IMR-90 (cell line): ENCODE measurements around the gene PAFAH1B2. TPM values are rescaled to one million over a fixed set of nuclear protein-coding genes. Genes with fewer than 3 reads are reported as not detected.

Source experiments
- ATAC-seq: fragments of 200-7000 bp; cut with Tn5 transposase; 2 replicates; pipeline ENCODE4 v1.9.1; 2020; ENCODE audit warnings: low read depth, mild to moderate bottlenecking, moderate library complexity
- BruUV-seq: library from RNA; stranded (reverse); fragments of 400-500 nt; replicated peaks from 2 replicates; lab custom pipeline; 2021; lab: Mats Ljungman, UMichigan
- CTCF ChIA-PET: fragments of 300-600 bp; formaldehyde crosslinking; extraction: SDS; loops from one replicate; lab custom pipeline; 2021; ENCODE audit warnings: antibody characterized with exemption; lab: Yijun Ruan, JAX
- POLR2A ChIA-PET: fragments of 300-600 bp; sonication (Branson Sonifier 250); formaldehyde crosslinking; loops from one replicate; lab custom pipeline; 2022; ENCODE audit warnings: antibody characterized with exemption; ENCODE audit not compliant: unreplicated experiment; lab: Charles Lee
- DNase-seq: peaks from one replicate; pipeline ENCODE4 v3.0.0; 2013
- H2AFZ ChIP-seq: replicated peaks from 2 replicates; pipeline ENCODE3; 2013; ENCODE audit warnings: low read length, mild to moderate bottlenecking; ENCODE audit not compliant: poor library complexity
- H2AK5ac ChIP-seq: 2 replicates; pipeline ENCODE4 v1.6.1; 2013; ENCODE audit warnings: low read depth, low read length, inconsistent platforms
- H2AK9ac ChIP-seq: replicated peaks from 2 replicates; pipeline ENCODE3; 2013; ENCODE audit warnings: mild to moderate bottlenecking, low read depth, low read length, moderate library complexity; ENCODE audit not compliant: poor library complexity
- H2BK120ac ChIP-seq: 2 replicates; pipeline ENCODE4 v1.6.1; 2013; ENCODE audit warnings: low read depth, low read length, inconsistent platforms
- H2BK15ac ChIP-seq: 3 replicates; pipeline ENCODE4 v1.6.1; 2013; ENCODE audit warnings: low read depth, low read length, inconsistent platforms
- H2BK20ac ChIP-seq: 2 replicates; pipeline ENCODE4 v1.6.1; 2013; ENCODE audit warnings: low read depth, mild to moderate bottlenecking, inconsistent platforms, low read length, moderate library complexity
- H2BK5ac ChIP-seq: 2 replicates; pipeline ENCODE4 v1.6.1; 2013; ENCODE audit warnings: mild to moderate bottlenecking, low read depth, low read length, inconsistent platforms; ENCODE audit not compliant: poor library complexity, severe bottlenecking
- H3K14ac ChIP-seq: replicated peaks from 2 replicates; pipeline ENCODE4 v1.6.1; 2013; ENCODE audit warnings: low read depth, low read length, inconsistent platforms
- H3K18ac ChIP-seq: 2 replicates; pipeline ENCODE4 v1.6.1; 2013; ENCODE audit warnings: low read depth, low read length, control low read depth
- H3K23ac ChIP-seq: 2 replicates; pipeline ENCODE4 v1.6.1; 2013; ENCODE audit warnings: low read depth, low read length, inconsistent platforms
- H3K27ac ChIP-seq: 2 replicates; pipeline ENCODE4 v1.5.1; 2013; ENCODE audit warnings: mild to moderate bottlenecking, control low read depth, low read length; ENCODE audit not compliant: insufficient read depth
- H3K27me3 ChIP-seq: 2 replicates; pipeline ENCODE4 v1.6.1; 2013; ENCODE audit warnings: low read length; ENCODE audit not compliant: control insufficient read depth, insufficient read depth
- H3K36me3 ChIP-seq: 2 replicates; pipeline ENCODE4 v1.6.1; 2013; ENCODE audit warnings: low read length, mixed read lengths; ENCODE audit not compliant: control insufficient read depth, insufficient read depth
- H3K4ac ChIP-seq: 2 replicates; pipeline ENCODE4 v1.6.1; 2013; ENCODE audit warnings: low read depth, low read length, inconsistent platforms
- H3K4me1 ChIP-seq: 2 replicates; pipeline ENCODE4 v1.6.1; 2013; ENCODE audit warnings: low read length, mixed read lengths; ENCODE audit not compliant: control insufficient read depth, insufficient read depth
- H3K4me2 ChIP-seq: 2 replicates; pipeline ENCODE4 v1.6.1; 2013; ENCODE audit warnings: low read depth, mild to moderate bottlenecking, control low read depth, low read length, moderate library complexity
- H3K4me3 ChIP-seq: 2 replicates; pipeline ENCODE4 v1.5.1; 2013; ENCODE audit warnings: low read depth, mild to moderate bottlenecking, control low read depth, low read length, moderate library complexity; ENCODE audit not compliant: insufficient read depth
- H3K56ac ChIP-seq: 2 replicates; pipeline ENCODE4 v1.6.1; 2013; ENCODE audit warnings: low read length, inconsistent platforms; ENCODE audit not compliant: insufficient read depth; ENCODE audit errors: extremely low read depth
- H3K79me1 ChIP-seq, 2 experiments: 2 replicates each; pipeline ENCODE4 v1.6.1; 2013; ENCODE audit warnings: low read length in 2 of 2, inconsistent platforms in 1 of 2, low read depth in 1 of 2
- H3K9ac ChIP-seq: 2 replicates; pipeline ENCODE4 v1.6.1; 2013; ENCODE audit warnings: low read depth, low read length, control low read depth
- H3K9me1 ChIP-seq: 2 replicates; pipeline ENCODE4 v1.6.1; 2013; ENCODE audit warnings: low read length, inconsistent platforms; ENCODE audit not compliant: insufficient read depth
- H3K9me3 ChIP-seq: 2 replicates; pipeline ENCODE4 v1.6.1; 2013; ENCODE audit warnings: low read length; ENCODE audit not compliant: control insufficient read depth, insufficient read depth
- H4K20me1 ChIP-seq: 2 replicates; pipeline ENCODE4 v1.6.1; 2013; ENCODE audit warnings: low read length, inconsistent platforms; ENCODE audit not compliant: insufficient read depth
- H4K5ac ChIP-seq: 2 replicates; pipeline ENCODE4 v1.6.1; 2013; ENCODE audit warnings: mild to moderate bottlenecking, low read depth, low read length, control low read depth
- H4K8ac ChIP-seq, 2 experiments: 2 replicates each; pipeline ENCODE4 v1.6.1; 2013; ENCODE audit warnings: low read depth in 2 of 2, low read length in 2 of 2, control low read depth in 1 of 2, inconsistent platforms in 1 of 2
- H4K91ac ChIP-seq: 2 replicates; pipeline ENCODE4 v1.6.1; 2013; ENCODE audit warnings: low read depth, low read length, inconsistent platforms; ENCODE audit not compliant: insufficient read depth
- BHLHE40 ChIP-seq: fragments of 150-350 bp; IDR thresholded peaks from 2 replicates; pipeline ENCODE4 v1.6.1; 2016; ENCODE audit warnings: mild to moderate bottlenecking, low read depth, low read length
- CEBPB ChIP-seq: IDR thresholded peaks from 2 replicates; pipeline ENCODE4 v1.6.1; 2012; ENCODE audit warnings: low read depth, low read length, improper control_type of control experiment
- CHD1 ChIP-seq: IDR thresholded peaks from 2 replicates; pipeline ENCODE4 v1.6.1; 2012; ENCODE audit warnings: low read depth, low read length, improper control_type of control experiment
- FOS ChIP-seq: fragments of 150-350 bp; IDR thresholded peaks from 2 replicates; pipeline ENCODE4 v1.6.1; 2016; ENCODE audit warnings: low read depth, low read length
- MAFK ChIP-seq: IDR thresholded peaks from 2 replicates; pipeline ENCODE4 v1.6.1; 2012; ENCODE audit warnings: low read depth, low read length, improper control_type of control experiment
- MAZ ChIP-seq: IDR thresholded peaks from 2 replicates; pipeline ENCODE4 v1.6.1; 2012; ENCODE audit warnings: low read depth, mild to moderate bottlenecking, low read length, improper control_type of control experiment, moderate library complexity, borderline replicate concordance
- MXI1 ChIP-seq: IDR thresholded peaks from 2 replicates; pipeline ENCODE4 v1.6.1; 2012; ENCODE audit warnings: low read depth, mild to moderate bottlenecking, low read length, moderate library complexity, borderline replicate concordance
- NFE2L2 ChIP-seq: fragments of 150-350 bp; IDR thresholded peaks from 2 replicates; pipeline ENCODE4 v1.6.1; 2016; ENCODE audit warnings: low read depth, mild to moderate bottlenecking, low read length
- POLR2A ChIP-seq: IDR thresholded peaks from 2 replicates; pipeline ENCODE4 v1.6.1; 2012; ENCODE audit warnings: mild to moderate bottlenecking, low read depth, low read length
- RAD21 ChIP-seq: IDR thresholded peaks from 2 replicates; pipeline ENCODE4 v1.6.1; 2012; ENCODE audit warnings: low read length, improper control_type of control experiment
- RCOR1 ChIP-seq: IDR thresholded peaks from 2 replicates; pipeline ENCODE4 v1.6.1; 2012; ENCODE audit warnings: mild to moderate bottlenecking, low read length, improper control_type of control experiment; ENCODE audit not compliant: insufficient replicate concordance
- RFX5 ChIP-seq: IDR thresholded peaks from 2 replicates; pipeline ENCODE4 v1.8.0; 2012; ENCODE audit warnings: low read depth, mild to moderate bottlenecking, low read length, moderate library complexity
- WGBS, 2 experiments: methylation state at CpG; one replicate each; pipeline versions ENCODE4 v1.1.5 to v1.1.7; 2013; ENCODE audit warnings: missing lambda C conversion rate in 2 of 2; ENCODE audit not compliant: insufficient read length in 1 of 2; ENCODE audit errors: extremely low coverage in 2 of 2; 5-methylcytosine and 5-hydroxymethylcytosine counted together
- dilution Hi-C: fragments of 300-500 bp; cut with HindIII; formaldehyde crosslinking; loops from one replicate; pipeline ENCODE4 v1.14.3; 2018; ENCODE audit warnings: low sequenced_read_pairs; ENCODE audit not compliant: unreplicated experiment
- in situ Hi-C: fragments of 300-500 bp; cut with MboI; formaldehyde crosslinking; loops from 3 replicates; pipeline ENCODE4 v1.14.3; 2019; ENCODE audit warnings: low sequenced_read_pairs, inconsistent platforms, mixed read lengths
- intact Hi-C: fragments of 100-400 bp; cut with micrococcal nuclease; formaldehyde crosslinking; loops from 2 replicates; pipeline ENCODE4 v1.10.0; 2022
- polyA plus RNA-seq, 3 experiments: library from polyadenylated mRNA; depleted of rRNA; stranded (reverse); fragments of >200 nt; gene quantifications; 2 replicates each; pipeline ENCODE4 v1.2.3, GENCODE V29; 2012; ENCODE audit warnings: low replicate concordance in 1 of 3
- total RNA-seq: library from RNA; depleted of rRNA; stranded (reverse); fragments of >200 nt; gene quantifications from 2 replicates; pipeline ENCODE4 v1.2.3, GENCODE V29; 2012
- TF ChIP-seq, protein P1 (sequence below): conservative IDR thresholded peaks from 2 replicates; pipeline ENCODE4 v1.5.1; 2012; ENCODE audit warnings: mild to moderate bottlenecking, low read depth, low read length, improper control_type of control experiment

PAFAH1B2 gene
- total and polyA plus RNA-seq, 2 of the 4 experiments (the other 2 are of a cell fraction), result 29.8 to 280 TPM

DNA sequence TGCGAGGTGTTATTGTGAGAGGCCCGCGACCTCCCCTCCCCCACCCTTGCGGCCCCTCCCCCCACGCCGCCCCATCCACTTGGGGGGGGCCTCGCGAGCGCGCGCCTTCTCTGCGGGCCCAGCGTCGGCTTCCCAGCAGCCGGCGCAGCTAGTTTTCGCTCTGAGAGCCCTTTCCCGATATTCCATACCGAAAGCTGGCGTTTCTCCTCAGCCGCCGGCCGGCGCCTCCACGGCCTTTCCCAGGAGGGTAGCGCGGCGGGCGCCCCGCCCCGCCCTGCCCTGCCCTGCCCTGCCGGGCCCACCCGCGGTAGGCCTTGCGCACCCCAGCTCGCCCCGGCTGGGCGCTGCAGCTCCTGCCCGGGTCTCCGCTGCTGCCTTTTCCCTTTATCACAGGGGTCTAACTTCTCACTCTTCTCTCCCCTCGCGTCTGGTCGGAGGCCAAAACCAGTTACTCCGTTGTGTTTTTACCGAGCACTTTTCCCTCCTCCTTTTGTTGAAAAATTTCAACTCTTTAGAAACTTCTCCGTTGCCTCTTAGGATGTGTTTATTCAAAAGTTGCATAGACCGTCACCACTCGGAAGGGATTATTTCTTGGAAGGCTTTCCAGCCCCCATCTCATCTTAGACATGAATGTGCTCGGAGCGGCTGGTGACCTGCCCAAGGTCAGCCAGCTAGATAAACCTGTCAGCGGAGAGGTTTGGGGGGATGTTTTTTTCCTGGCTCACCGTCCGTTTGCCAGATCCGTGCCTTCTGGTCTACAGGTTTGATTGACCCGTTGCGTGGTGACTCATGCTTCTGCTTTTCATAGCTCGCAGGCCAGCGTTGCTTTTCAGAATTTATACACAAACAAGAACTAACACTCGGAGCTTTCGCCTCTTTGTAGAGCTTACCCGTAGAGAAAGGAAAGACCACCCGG lies 648 bp downstream of the PAFAH1B2 start (continued):
- TF ChIP-seq RCOR1 (no peak), RFX5 (no peak), MAFK (no peak)

DNA sequence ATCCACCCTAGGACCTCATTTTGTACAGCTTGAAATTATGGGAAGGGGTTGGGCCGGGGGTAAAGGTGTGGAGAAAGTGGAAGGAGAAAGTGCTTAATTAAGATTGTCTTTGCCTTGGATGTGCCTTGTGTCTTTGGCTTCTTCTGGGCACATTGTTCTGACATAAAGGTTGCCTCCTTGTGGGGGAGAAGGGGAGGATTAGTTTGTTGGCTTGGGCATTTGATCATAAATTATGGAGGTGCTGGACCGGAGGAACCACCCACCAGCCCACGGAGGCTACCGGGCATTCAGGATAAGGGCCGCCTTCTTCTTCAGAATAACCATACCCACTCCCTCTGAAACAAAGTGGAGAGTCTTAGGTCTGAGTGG lies 1.3 kb downstream of the PAFAH1B2 start:
- Histone ChIP-seq H3K23ac (peak overlapping the region; percentile 73; the same call in 1 of the 2 replicates), H4K5ac (peak overlapping the region; percentile 7; the same call in 1 of the 2 replicates), H3K27me3 (no peaks in the 10 kb centered on the region), H3K4me3 (peak overlapping the region; percentile 73), H2AFZ (peak overlapping the region; percentile 77), H2AK9ac (peak overlapping the region; percentile 99), H3K56ac (peak overlapping the region; percentile 87), H3K79me1 (peaks cover 0 to 28% of the 10 kb centered on the region in 2 experiments; a peak in 1 of 4 replicates), H3K27ac (peak overlapping the region; percentile 85), H3K9ac (peak overlapping the region; percentile 96), H2BK120ac (0 out of 2 replicates have a peak overlapping the region, but pooled peaks have one; percentile 16), H4K91ac (peak overlapping the region; percentile 58), H4K20me1 (peaks cover 58% of the 10 kb centered on the region), H3K4me2 (peak overlapping the region; percentile 95), H2BK20ac (no peak overlapping the region; the same call in 1 of the 2 replicates), H3K36me3 (peaks cover 11% of the 10 kb centered on the region), H3K14ac (peak overlapping the region; percentile 79), H2BK5ac (peak overlapping the region; percentile 89), H2AK5ac (0 out of 2 replicates have a peak overlapping the region, but pooled peaks have one; percentile 1), H3K9me1 (peaks cover 4% of the 10 kb centered on the region), H3K4ac (peak overlapping the region; percentile 93), H2BK15ac (0 out of 3 replicates have a peak overlapping the region, but pooled peaks have one; percentile 16), H3K18ac (peak overlapping the region; percentile 67), H3K9me3 (no peaks in the 10 kb centered on the region), H4K8ac (no peak overlapping the region; a peak in 1 of 4 replicates), H3K4me1 (peaks cover 2% of the 10 kb centered on the region; the same call in 1 of the 2 replicates)
- ChIA-PET POLR2A (interaction anchor here (0.9 kb wide), 1 partner anchor 36 kb away, joined by 3 read pairs; no protein-coding TSS in a partner anchor), CTCF (interaction anchor here (0.7 kb wide), 1 partner anchor 47 kb away, joined by 7 read pairs; no protein-coding TSS in a partner anchor)
- WGBS, 2 experiments, result no CpG with 5 or more reads among the region's 5 CpGs
- in situ Hi-C loops (no loop called here), intact Hi-C loops (loop anchor here (1.0 to 2.0 kb wide), 2 partner anchors 33 to 39 kb away; partner anchors contain the start of gene SIDT2), dilution Hi-C loops (no loop called here)
- DNase-seq (peak; percentile 32), ATAC-seq (peak; percentile 6; the same call in 1 of the 2 replicates)
- BruUV-seq, result TSS peak; percentile 48
- no peak for TF ChIP-seq MAZ
- TF ChIP-seq BHLHE40, result no peak
- TF ChIP-seq POLR2A, result no peak
- TF ChIP-seq MAFK, result no peak
- TF ChIP-seq RAD21, result peak; percentile 13
- no peak for TF ChIP-seq RCOR1
- TF ChIP-seq CEBPB, result no peak
- TF ChIP-seq MXI1, result no peak
- TF ChIP-seq, protein P1, sequence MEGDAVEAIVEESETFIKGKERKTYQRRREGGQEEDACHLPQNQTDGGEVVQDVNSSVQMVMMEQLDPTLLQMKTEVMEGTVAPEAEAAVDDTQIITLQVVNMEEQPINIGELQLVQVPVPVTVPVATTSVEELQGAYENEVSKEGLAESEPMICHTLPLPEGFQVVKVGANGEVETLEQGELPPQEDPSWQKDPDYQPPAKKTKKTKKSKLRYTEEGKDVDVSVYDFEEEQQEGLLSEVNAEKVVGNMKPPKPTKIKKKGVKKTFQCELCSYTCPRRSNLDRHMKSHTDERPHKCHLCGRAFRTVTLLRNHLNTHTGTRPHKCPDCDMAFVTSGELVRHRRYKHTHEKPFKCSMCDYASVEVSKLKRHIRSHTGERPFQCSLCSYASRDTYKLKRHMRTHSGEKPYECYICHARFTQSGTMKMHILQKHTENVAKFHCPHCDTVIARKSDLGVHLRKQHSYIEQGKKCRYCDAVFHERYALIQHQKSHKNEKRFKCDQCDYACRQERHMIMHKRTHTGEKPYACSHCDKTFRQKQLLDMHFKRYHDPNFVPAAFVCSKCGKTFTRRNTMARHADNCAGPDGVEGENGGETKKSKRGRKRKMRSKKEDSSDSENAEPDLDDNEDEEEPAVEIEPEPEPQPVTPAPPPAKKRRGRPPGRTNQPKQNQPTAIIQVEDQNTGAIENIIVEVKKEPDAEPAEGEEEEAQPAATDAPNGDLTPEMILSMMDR, result peak; percentile 21; the same call in 1 of the 2 replicates
- no peak for TF ChIP-seq NFE2L2
- TF ChIP-seq CHD1, result no peak
- TF ChIP-seq FOS, result no peak
- no peak for TF ChIP-seq RFX5
